NCI-H1694 treated with DMSO at 0.1 percent for 48 hours (cell line): Measurements from ENCODE around the gene SVIL.
"Not testable (repeated sequence)": the region's sequence is repeated elsewhere in the genome, so short reads cannot be mapped to it uniquely, and the experiment has no call there.

Source experiments
- DNase-seq: peaks from one replicate; lab custom pipeline; 2025; lab: John Stamatoyannopoulos, UW

The SVIL gene

DNA sequence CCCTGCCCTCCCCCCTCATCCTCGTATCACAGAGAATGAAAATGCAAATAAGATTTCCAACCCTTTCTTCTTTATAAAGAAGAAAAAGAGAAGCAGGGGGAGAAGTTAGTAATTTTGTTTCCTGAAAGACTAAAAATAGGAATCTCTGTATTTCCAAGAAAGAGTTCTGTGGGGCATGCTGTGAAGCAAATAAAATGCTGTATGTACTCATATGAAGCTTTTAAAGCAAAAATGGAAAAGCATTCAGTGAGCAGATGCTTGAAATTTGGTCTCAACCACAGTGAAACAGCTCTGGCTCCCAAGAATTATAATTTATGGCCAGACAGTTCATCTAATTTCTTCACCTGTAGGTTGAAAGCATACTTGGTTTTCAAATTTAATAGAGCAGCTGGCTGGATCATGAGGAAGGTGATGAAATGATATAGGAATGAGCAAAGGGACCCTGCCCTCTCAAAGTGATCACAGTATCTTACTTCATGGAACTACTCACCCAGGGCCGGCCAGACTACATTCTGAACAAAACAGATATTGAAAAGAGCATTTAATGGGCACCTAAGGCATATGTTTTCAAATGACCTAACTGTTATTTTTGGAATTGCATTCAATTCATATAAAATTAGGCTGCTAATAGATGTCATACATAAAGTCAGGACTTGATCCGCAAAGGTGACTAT, 31.4 kb downstream of the SVIL start:
- DNase-seq = no peak

DNA sequence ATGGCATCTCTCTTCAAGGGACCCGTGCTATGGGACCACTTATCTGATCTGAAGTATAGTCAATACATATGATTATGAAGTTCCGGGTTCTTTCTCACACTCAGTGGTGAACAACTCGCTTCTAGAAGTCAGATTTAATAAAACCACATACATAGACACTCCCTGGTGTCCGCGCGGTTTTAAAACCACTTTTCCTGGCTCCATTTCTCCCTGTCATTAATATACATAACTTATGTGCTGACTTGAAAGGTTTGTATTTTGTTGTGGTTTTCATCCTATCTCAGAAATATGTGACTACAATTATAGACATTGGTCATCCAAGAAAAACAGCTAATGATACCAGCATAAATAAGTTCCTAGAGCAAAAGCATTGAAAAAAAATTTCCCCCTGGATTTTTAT, 34.0 kb downstream of the SVIL start:
- no peak for DNase-seq

DNA sequence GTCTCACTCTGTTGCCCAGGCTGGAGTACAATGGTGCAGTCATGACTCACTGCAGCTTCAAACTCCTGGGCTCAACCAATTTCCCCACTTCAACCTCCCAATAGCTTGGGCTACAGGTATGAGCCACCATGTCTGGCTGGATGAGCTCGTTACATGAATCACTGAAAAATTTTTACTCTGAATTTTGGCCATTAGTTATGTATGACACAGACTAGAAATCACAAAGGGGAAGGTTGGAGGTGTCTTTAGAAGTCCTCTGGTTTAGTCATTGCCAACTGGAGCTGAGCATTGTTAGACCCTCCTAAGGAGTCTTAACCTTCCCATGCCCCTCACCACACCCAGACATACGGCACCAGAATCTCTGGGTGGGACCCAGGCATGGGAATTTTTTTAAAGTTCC, 34.7 kb downstream of the SVIL start:
- no peak for DNase-seq

DNA sequence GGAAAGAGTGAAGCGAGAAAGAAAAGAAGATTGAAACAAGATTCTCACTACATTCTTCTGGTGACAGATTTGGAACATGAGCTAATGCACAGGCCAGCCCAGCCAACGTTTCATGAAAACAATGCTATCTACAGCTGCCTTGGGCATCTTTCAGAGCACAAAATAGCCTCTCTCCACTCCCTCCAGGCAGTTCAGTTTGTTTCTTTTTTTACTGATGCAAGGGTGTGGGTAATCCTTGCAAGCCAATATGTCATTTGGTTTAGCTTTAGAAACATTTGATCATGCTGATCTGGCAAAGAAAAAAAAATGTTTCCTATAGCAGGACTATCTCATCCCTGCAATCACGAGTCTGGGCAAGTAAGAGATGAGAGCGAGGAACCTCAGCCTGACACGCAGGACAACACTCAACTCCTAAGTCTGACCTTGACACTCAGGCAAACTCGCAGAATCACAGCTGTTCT, 35.9 kb downstream of the SVIL start:
- DNase-seq = no peak

GRCh38 chr10:29596826-29597225, 37.9 kb downstream of the SVIL start:
- no peak for DNase-seq

DNA sequence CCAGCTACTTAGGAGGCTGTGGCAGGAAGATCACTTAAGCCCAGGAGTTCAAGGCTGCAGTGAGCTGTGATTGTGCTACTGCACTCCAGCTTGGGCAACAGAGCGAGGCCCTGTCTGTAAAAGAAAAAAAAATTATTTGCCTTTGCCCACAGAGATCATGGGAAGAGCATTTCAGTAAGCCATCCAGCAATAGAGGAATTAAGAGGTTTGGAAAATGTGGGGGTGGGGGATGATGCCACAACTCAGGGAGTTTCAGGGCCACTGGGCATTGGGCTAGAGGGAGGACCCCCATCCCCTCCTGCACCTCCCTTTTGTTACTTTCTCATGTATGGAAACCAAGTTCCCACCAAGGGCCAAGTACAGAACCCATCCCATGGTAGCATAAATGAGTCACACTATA, 38.4 kb downstream of the SVIL start:
- no peak for DNase-seq

DNA sequence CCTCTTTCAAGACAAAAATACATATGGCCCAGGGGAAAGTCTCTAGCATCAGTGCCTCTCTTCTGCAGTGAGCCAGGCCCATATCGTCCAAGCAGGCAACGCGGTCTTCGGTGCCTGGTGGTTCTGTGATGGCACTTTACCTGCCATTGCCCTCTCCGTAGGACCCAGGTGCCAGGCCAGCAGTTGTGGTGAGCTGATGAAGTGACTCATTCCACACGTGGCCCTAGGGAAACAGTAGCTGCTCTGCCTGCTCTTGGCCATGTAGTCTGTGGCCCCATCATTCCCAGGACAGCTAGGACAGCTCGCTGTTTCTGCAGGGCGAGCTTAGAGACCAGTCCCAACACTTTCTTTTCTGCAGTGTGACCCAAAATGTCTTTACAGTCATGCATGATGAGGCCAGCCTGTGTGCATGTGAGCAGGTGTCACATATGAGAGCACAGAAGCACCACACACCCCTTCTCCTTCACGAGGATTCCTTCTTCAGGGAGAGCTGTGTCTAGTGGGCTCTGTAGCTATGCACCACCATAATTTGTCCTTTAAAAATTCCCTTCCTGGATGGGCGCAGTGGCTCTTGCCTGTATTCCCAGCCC, 39.0 kb downstream of the SVIL start:
- no peak for DNase-seq

GRCh38 chr10:29595146-29595545, 39.6 kb downstream of the SVIL start:
- no peak for DNase-seq

- DNase-seq = no peak
Observed at GRCh38 chr10:29591651-29591968, 43.2 kb downstream of the SVIL start.

DNA sequence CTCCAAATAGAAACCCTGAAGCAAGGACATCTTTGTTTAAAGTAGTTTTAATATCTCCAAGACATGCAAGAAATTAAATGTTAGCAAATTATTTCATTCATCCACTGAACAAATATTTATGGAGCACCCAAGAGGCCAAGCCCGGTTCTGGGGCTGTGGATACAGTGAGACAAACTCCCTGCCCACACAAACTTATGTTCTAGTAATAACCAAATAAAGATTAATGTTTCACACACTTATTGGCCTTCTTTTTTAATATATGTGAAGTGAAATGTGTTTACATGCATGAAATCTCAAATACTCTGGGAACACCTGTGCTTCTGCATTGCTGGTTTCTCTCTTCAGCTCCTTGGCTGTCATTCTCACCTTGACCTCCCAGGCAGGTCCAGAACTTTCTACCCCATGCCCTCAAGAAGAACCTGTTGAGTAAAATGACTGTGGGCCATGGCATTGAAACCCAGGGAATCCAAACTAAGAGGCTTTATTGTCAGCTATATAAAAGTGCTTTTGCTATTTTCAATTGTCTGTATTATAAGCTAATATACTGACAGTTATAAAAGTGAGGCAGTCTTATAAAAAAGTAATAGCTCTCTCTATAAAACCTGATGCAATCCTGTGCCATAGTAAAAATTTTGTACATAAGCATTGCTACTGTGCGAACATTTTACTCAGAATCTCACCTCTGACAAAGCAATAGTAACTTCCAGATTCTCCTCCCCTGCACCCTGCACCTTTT, 43.7 kb downstream of the SVIL start:
- no peak for DNase-seq

DNA sequence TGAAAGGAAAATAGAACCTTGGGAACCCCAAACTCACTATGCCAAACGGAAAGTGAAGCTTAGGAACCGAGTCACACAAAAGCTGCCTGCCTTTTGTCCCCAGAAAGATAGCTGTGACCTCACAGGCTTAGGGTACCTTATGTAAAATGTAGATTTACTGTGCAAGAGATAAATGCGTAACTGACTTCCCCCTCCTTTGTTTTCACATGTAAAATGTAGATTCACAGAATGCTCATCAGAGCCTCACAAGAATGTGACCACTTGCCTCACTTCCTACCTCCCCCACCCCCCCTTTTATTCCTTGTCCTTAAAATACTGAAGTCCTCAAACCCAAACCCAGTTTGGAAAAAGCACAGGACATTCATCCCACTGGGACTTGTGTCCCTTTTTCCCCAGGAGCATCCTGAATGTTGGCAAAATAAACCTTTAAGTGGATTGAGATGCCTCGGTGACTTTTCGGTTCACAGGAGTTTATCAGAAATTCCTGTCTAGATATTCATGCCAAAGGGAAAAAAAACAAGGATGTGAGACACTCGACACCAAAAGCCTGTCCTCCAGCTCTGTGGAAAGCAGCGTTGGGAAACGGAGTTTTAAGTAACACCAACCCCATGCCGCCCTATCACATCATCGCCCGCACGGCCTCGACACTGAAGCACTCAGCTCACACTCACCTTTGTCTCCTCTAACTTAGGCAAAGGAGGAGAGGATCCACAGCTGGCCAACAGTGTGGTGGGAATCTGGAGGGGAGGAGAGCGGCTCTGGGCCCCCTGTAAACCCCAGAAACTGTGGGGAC, 45.9 kb downstream of the SVIL start:
- DNase-seq = no peak

- DNase-seq = not testable (repeated sequence)
Observed at GRCh38 chr10:29587750-29588628, 46.8 kb downstream of the SVIL start.

- DNase-seq = not testable (repeated sequence)
Observed at GRCh38 chr10:29587102-29587749, 47.5 kb downstream of the SVIL start.

DNA sequence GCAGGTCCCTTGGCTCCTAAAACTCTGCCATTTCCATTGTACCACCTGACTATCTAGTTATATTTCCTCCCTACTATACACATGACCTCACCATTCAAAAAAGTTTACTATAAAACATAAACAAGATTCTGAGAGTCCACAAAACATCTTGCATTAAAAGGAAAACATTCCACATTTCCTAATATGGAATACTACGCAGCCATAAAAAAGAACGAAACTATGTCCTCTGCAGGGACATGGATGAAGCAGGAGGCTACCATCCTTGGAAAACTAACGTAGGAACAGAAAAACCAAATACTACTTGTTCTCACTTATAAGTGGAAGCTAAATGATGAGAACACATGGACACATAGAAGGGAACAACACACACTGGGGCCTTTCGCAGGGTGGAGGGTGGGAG, 48.3 kb downstream of the SVIL start:
- no peak for DNase-seq

DNA sequence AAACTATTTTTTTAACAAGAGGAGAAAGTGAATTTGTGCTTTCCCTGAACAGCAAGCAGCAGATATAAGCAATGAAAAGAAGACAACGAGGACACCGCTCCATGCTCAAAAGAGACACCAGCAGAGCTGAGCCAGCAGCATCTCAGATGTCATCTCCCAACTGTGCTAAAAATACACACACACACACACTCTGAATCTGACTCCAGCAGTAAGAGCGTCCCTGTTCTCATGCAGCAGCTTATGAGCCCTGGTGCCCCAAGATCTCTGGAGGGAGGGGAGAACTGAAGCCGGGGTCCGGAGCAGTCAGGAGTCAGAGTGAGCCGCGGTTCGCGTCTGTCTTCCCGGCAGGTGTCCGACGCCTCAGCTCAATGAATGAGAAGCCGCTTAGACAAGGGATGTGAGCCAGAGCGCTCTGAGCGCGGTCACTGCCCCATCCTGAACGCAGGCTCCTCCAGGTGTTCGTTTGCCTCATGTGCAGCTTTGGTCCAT, 49.2 kb downstream of the SVIL start:
- DNase-seq = no peak

- no peak for DNase-seq
Observed at GRCh38 chr10:29584436-29584835, 50.3 kb downstream of the SVIL start.

GRCh38 chr10:29583674-29584073, 51.1 kb downstream of the SVIL start:
- DNase-seq = no peak

GRCh38 chr10:29582769-29583168, 52.0 kb downstream of the SVIL start:
- not testable (repeated sequence) for DNase-seq

DNA sequence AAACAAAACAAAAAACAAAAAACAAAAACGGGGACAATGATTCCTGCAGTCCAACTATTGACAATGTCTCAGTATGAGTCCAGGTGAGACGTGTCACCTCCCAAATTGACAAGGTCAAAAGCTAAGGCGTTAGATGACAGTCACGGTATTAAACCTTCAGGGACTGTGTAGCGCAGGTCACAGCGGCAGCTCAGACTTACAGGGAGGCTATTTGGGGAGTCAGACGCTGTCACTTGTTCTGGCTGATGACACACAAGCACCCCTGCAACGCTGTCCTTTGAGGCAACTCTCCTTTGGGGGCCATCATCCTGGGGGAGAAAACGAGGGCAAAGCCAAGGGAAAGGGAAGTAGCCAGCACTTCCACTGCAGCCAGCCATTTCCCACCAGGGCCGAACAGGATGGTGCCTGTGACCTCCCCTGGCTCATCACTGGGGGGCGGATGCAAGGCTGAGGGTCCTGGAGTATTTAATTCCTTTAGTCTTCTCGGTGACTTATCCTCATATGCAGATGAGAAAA, 55.3 kb downstream of the SVIL start:
- no peak for DNase-seq

DNA sequence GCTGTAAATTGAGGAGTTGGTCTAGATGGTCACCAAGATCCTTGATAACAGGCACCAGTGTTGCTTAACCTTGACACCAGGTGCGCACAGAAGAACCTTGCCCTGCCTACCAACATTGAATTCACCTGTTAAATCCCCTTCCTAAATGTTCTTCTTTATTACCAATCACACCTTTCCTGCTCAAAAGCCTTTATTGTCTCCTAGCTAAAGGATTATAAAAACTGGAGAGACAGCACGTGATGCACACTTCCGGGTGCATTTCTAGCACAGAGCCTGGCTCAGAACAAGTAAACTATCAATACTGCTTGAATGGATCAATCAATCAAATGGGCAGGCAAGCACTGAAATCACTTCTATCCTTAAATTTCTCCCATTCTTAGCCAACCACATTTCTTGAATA, 56.3 kb downstream of the SVIL start:
- no peak for DNase-seq

- DNase-seq = no peak
Observed at GRCh38 chr10:29576681-29577080, 58.1 kb downstream of the SVIL start.
